HepG2 (cell line): Measurements from ENCODE around the gene CTDSP2.

Experiments
- ZNF605 ChIP-seq: sonication (generic); formaldehyde crosslinking; IDR thresholded peaks from 2 replicates; pipeline ENCODE4 v1.8.0; 2022; ENCODE audit warnings: mild to moderate bottlenecking, missing genetic modification reagents
- TF ChIP-seq, protein P1 (sequence below): sonication (generic); formaldehyde crosslinking; IDR thresholded peaks from 2 replicates; pipeline ENCODE4 v1.5.1; 2020; ENCODE audit warnings: mild to moderate bottlenecking, missing genetic modification reagents

DNA sequence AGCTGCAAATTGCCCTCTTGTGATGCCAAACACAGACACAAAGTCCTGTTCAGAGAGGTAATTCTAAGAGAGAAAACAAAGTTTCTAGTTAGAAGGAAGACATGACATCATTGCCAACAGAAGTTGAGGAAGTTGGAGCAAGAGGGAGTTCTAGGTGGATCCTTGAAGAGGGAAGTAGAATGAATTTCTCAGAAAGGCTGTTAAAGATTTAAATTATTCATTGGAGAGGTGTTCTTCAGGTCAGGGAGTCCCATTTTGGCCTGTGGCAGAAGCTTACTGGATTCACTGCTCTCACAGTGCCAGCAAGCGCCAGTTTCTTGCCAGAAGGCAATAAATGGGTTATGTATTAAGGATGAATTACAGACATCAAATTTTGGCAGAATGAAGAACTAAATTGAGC, 48.6 kb downstream of the CTDSP2 start:
- no peak for TF ChIP-seq ZNF605
- TF ChIP-seq, protein P1, sequence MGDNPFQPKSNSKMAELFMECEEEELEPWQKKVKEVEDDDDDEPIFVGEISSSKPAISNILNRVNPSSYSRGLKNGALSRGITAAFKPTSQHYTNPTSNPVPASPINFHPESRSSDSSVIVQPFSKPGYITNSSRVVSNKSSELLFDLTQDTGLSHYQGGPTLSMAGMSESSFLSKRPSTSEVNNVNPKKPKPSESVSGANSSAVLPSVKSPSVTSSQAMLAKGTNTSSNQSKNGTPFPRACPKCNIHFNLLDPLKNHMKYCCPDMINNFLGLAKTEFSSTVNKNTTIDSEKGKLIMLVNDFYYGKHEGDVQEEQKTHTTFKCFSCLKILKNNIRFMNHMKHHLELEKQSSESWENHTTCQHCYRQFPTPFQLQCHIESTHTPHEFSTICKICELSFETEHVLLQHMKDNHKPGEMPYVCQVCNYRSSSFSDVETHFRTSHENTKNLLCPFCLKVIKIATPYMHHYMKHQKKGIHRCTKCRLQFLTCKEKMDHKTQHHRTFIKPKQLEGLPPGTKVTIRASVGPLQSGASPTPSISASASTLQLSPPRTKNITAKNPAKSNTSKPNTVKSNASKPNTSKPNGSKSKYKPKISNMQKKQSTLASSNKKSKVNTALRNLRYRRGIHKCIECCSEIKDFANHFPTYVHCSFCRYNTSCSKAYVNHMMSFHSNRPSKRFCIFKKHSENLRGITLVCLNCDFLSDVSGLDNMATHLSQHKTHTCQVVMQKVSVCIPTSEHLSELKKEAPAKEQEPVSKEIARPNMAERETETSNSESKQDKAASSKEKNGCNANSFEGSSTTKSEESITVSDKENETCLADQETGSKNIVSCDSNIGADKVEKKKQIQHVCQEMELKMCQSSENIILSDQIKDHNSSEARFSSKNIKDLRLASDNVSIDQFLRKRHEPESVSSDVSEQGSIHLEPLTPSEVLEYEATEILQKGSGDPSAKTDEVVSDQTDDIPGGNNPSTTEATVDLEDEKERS (CRISPR knock-in tag): no peak
